Loucy (cell line): ENCODE data around the gene DLGAP4.
"Not testable (repeated sequence)": the region's sequence is repeated elsewhere in the genome, so short reads cannot be mapped to it uniquely, and the experiment has no call there.

Source experiments
- H2AFZ ChIP-seq: fragments of 200-600 bp; sonication (generic); 2 replicates; pipeline ENCODE4 v1.6.0; 2016; ENCODE audit warnings: antibody characterized with exemption, mild to moderate bottlenecking, low read length, moderate library complexity
- H3F3A ChIP-seq: fragments of 200-600 bp; 2 replicates; pipeline ENCODE4 v1.6.0; 2016; ENCODE audit warnings: antibody characterized with exemption, low read depth, mild to moderate bottlenecking
- H3K27me3 ChIP-seq: fragments of 200-600 bp; sonication (generic); 2 replicates; pipeline ENCODE4 v1.6.1; 2014; ENCODE audit warnings: low read length, mild to moderate bottlenecking; ENCODE audit not compliant: insufficient read depth, poor library complexity, severe bottlenecking
- H3K36me3 ChIP-seq: fragments of 200-600 bp; sonication (generic); 2 replicates; pipeline ENCODE4 v1.6.1; 2016; ENCODE audit warnings: low read length; ENCODE audit not compliant: insufficient read depth
- H3K4me1 ChIP-seq: fragments of 200-600 bp; sonication (generic); 2 replicates; pipeline ENCODE4 v1.5.1; 2014; ENCODE audit warnings: low read length, mild to moderate bottlenecking; ENCODE audit not compliant: insufficient read depth, poor library complexity, severe bottlenecking
- H3K4me2 ChIP-seq: fragments of 200-600 bp; sonication (generic); 2 replicates; pipeline ENCODE4 v1.6.0; 2014; ENCODE audit warnings: antibody characterized with exemption, low read length, low read depth, mild to moderate bottlenecking; ENCODE audit not compliant: poor library complexity, severe bottlenecking
- H3K4me3 ChIP-seq: fragments of 200-600 bp; sonication (generic); 2 replicates; pipeline ENCODE4 v1.5.1; 2014; ENCODE audit warnings: low read length, mild to moderate bottlenecking, mixed read lengths; ENCODE audit not compliant: poor library complexity, severe bottlenecking
- H3K79me2 ChIP-seq: fragments of 200-600 bp; sonication (generic); 2 replicates; pipeline ENCODE4 v1.6.1; 2014; ENCODE audit warnings: low read length; ENCODE audit not compliant: insufficient read depth
- H3K9ac ChIP-seq: fragments of 200-600 bp; sonication (generic); 2 replicates; pipeline ENCODE4 v1.6.0; 2014; ENCODE audit warnings: mild to moderate bottlenecking, low read depth, low read length, moderate library complexity; ENCODE audit not compliant: poor library complexity, severe bottlenecking
- H3K9me2 ChIP-seq: fragments of 200-600 bp; sonication (generic); replicated peaks from 2 replicates; pipeline ENCODE4 v1.6.1; 2016; ENCODE audit warnings: low read depth, low read length, mixed read lengths
- H3K9me3 ChIP-seq: fragments of 200-600 bp; sonication (generic); 2 replicates; pipeline ENCODE4 v1.6.1; 2014; ENCODE audit warnings: mild to moderate bottlenecking, antibody characterized with exemption, low read length, low read depth; ENCODE audit not compliant: insufficient read depth
- H4K20me1 ChIP-seq: fragments of 200-600 bp; sonication (generic); 2 replicates; pipeline ENCODE4 v1.6.0; 2014; ENCODE audit warnings: antibody characterized with exemption, low read length, mild to moderate bottlenecking; ENCODE audit not compliant: insufficient read depth, poor library complexity, severe bottlenecking
- CTCF ChIP-seq: fragments of 200-600 bp; sonication (generic); conservative IDR thresholded peaks from 2 replicates; pipeline ENCODE4 v1.5.1; 2014; ENCODE audit warnings: mild to moderate bottlenecking, antibody characterized with exemption, low read length
- EZH2phosphoT487 ChIP-seq: fragments of 200-600 bp; IDR thresholded peaks from 2 replicates; pipeline ENCODE4 v1.6.1; 2018; ENCODE audit warnings: antibody characterized with exemption, mild to moderate bottlenecking, moderate library complexity, borderline replicate concordance

Gene DLGAP4

GRCh38 chr20:36562724-36563123 is 256.6 kb downstream of the DLGAP4 start:
- Histone ChIP-seq H3K9me2 (no peaks in the 10 kb centered on the region), H3K4me1 (no peaks in the 10 kb centered on the region), H3K27me3 (no peaks in the 10 kb centered on the region), H3K9ac (no peak overlapping the region), H3K36me3 (no peaks in the 10 kb centered on the region), H2AFZ (no peak overlapping the region), H3K79me2 (no peaks in the 10 kb centered on the region), H3K9me3 (no peaks in the 10 kb centered on the region), H4K20me1 (no peaks in the 10 kb centered on the region), H3K4me2 (no peak overlapping the region), H3K4me3 (no peak overlapping the region), H3F3A (no peaks in the 10 kb centered on the region)
- no peak for TF ChIP-seq EZH2phosphoT487
- no peak for TF ChIP-seq CTCF

- H3K4me3 ChIP-seq: no peak overlapping the region
- no peak overlapping the region for H2AFZ ChIP-seq
- no peaks in the 10 kb centered on the region for H3K4me1 ChIP-seq
- no peaks in the 10 kb centered on the region for H3K9me2 ChIP-seq
- H4K20me1 ChIP-seq: no peaks in the 10 kb centered on the region
- H3K79me2 ChIP-seq: no peaks in the 10 kb centered on the region
- no peaks in the 10 kb centered on the region for H3K36me3 ChIP-seq
- no peaks in the 10 kb centered on the region for H3K9me3 ChIP-seq
- H3K4me2 ChIP-seq: no peak overlapping the region
- no peak for TF ChIP-seq CTCF
- no peak for TF ChIP-seq EZH2phosphoT487
- no peak overlapping the region for H3K9ac ChIP-seq
- H3K27me3 ChIP-seq: no peaks in the 10 kb centered on the region
- no peaks in the 10 kb centered on the region for H3F3A ChIP-seq
Observed at GRCh38 chr20:36563374-36563773, 257.2 kb downstream of the DLGAP4 start.

- H3K9me2 ChIP-seq, H3K9me3 ChIP-seq, H2AFZ ChIP-seq, H3K4me1 ChIP-seq, H3K4me2 ChIP-seq, H3K27me3 ChIP-seq, H3K9ac ChIP-seq, H4K20me1 ChIP-seq, H3K4me3 ChIP-seq, H3K36me3 ChIP-seq, H3K79me2 ChIP-seq, H3F3A ChIP-seq: not testable (repeated sequence)
Observed at GRCh38 chr20:36564078-36564725, 258.1 kb downstream of the DLGAP4 start.

GRCh38 chr20:36564726-36565121 is 258.6 kb downstream of the DLGAP4 start:
- not testable (repeated sequence) for H3K9me2 ChIP-seq, H3K79me2 ChIP-seq, H3K9me3 ChIP-seq, H3K4me1 ChIP-seq, H3K4me3 ChIP-seq, H4K20me1 ChIP-seq, H2AFZ ChIP-seq, H3K27me3 ChIP-seq, H3K9ac ChIP-seq, H3K4me2 ChIP-seq, H3K36me3 ChIP-seq, H3F3A ChIP-seq
